Amniotic stem cell (primary cell): Measurements from ENCODE around the gene PAPPA2.
"Not testable (repeated sequence)": the region's sequence is repeated elsewhere in the genome, so short reads cannot be mapped to it uniquely, and the experiment has no call there.

Source experiments
- DNase-seq: peaks from one replicate; lab custom pipeline; 2025; lab: John Stamatoyannopoulos, UW

The PAPPA2 gene

GRCh38 chr1:176604461-176604860, 141.5 kb downstream of the PAPPA2 start:
- no peak for DNase-seq

- no peak for DNase-seq
Measured at GRCh38 chr1:176605176-176605575, 142.2 kb downstream of the PAPPA2 start.

- DNase-seq: no peak
Measured at GRCh38 chr1:176609556-176610408, 146.8 kb downstream of the PAPPA2 start.

- DNase-seq: no peak
Measured at GRCh38 chr1:176612791-176613190, 149.8 kb downstream of the PAPPA2 start.

GRCh38 chr1:176617881-176618280, 154.9 kb downstream of the PAPPA2 start:
- DNase-seq: no peak

- DNase-seq: no peak
Measured at GRCh38 chr1:176619261-176619660, 156.3 kb downstream of the PAPPA2 start.

- DNase-seq: no peak
Measured at GRCh38 chr1:176625365-176625764, 162.4 kb downstream of the PAPPA2 start.

- no peak for DNase-seq
Measured at GRCh38 chr1:176626572-176627061, 163.6 kb downstream of the PAPPA2 start.

- DNase-seq: no peak
Measured at GRCh38 chr1:176628775-176629174, 165.8 kb downstream of the PAPPA2 start.

GRCh38 chr1:176634733-176635132, 171.8 kb downstream of the PAPPA2 start:
- DNase-seq: not testable (repeated sequence)

GRCh38 chr1:176638713-176639526, 175.9 kb downstream of the PAPPA2 start:
- DNase-seq: no peak

GRCh38 chr1:176643536-176643935, 180.6 kb downstream of the PAPPA2 start:
- DNase-seq: no peak

GRCh38 chr1:176648556-176648955, 185.6 kb downstream of the PAPPA2 start:
- no peak for DNase-seq

GRCh38 chr1:176656257-176656995, 193.5 kb downstream of the PAPPA2 start:
- peak; percentile 87 for DNase-seq

GRCh38 chr1:176669782-176670181, 206.8 kb downstream of the PAPPA2 start:
- no peak for DNase-seq

GRCh38 chr1:176670853-176671252, 207.9 kb downstream of the PAPPA2 start:
- no peak for DNase-seq

GRCh38 chr1:176682830-176683535, 220.0 kb downstream of the PAPPA2 start:
- no peak for DNase-seq

- peak; percentile 43 for DNase-seq
Measured at GRCh38 chr1:176691251-176692228, 228.6 kb downstream of the PAPPA2 start.

- DNase-seq: no peak
Measured at GRCh38 chr1:176692431-176692830, 229.5 kb downstream of the PAPPA2 start.

- no peak for DNase-seq
Measured at GRCh38 chr1:176692988-176693696, 230.2 kb downstream of the PAPPA2 start.
